Measurements from ENCODE around the gene MDH1B. TPM values are rescaled to one million over a fixed set of nuclear protein-coding genes. Genes with fewer than 3 reads are reported as not detected.
A peak's percentile ranks its signal among the peaks of the same experiment; 100 is the strongest.
"Not testable (repeated sequence)": the region's sequence is repeated elsewhere in the genome, so short reads cannot be mapped to it uniquely, and the experiment has no call there.

Gene MDH1B
- 10 to 100 TPM in 1 of 6 donors, 1 to 10 TPM in 4, under 1 TPM in 1; 0.43 to 12.7 (median 2.9) TPM for total RNA-seq

DNA sequence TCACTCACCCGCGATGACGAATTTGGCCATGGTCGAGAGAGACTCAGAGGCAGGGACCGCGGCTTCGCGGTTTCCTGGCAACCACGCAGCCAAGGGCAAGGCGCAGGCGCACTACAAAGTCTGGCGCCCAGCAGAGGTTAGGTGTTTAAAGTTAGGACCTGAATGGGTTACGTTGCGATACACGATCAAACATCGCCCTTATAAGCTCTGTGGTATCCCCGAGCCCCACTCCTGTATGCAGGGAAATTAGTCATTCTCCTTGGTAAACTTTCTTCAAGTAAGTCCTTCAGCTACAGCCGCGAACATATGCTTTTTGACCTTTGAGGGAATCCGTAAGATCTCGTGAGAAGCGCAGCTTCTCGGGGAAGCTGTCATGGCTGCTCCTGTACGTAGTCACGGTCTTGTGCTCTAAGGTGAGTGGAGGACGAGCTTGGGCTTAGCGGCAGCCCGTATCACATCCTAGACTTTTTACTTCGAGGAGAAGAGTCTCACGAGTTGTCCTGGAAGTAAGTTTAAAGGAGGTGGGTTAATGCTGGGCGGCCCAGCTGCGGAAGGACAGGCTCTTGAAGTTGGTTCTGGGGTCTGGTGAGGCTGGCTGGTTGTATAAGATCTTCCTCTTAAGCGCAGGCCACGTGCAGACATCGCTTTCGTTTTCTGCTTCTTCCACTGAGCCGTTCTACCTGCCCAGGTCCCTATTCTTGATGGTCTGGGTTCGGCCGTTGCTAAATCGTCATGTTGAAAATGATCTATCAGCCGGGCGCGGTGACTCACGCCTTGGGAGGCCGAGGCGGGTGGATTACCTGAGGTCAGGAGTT, at the start of gene MDH1B, which contains the start of gene FASTKD2:
TSS of gene MDH1B (minus strand) at position 87 of the 815 bp plus-strand sequence. CDS start at position 30, 57 bp downstream.
TSS of gene FASTKD2 (plus strand) at position 365 of the 815 bp plus-strand sequence. CDS start 1,088 bp downstream, outside the sequence.
- Histone ChIP-seq H3K4me1 (peaks cover 10 to 25% (median 15%) of the 10 kb centered on the region in 4 donors), H3K4me3 (peak within 1 kb of the TSS; percentile 43 to 87 (median 72)), H3K27ac (peak within 1 kb of the TSS; percentile 82 to 90 (median 86)), H3K27me3 (no peaks in the 10 kb centered on the region), H3K9me3 (no peaks in the 10 kb centered on the region), H3K36me3 (peaks cover 0 to 15% (median 2%) of the 10 kb centered on the region in 4 donors)
- peak; percentile 95 to 98 for ATAC-seq (ENCODE audit: low FRiP score in 2 of 2)
- 0 to 1% methylated on average over 44 to 46 of the region's 46 CpGs for WGBS, 2 donors
- TF ChIP-seq POLR2A (IDR thresholded peaks at IDR 0.05) = peak in 3 of 4 donors; percentile 25 to 69 (median 68)
- peak in 1 of 4 donors; percentile 21 for TF ChIP-seq EP300 (IDR thresholded peaks at IDR 0.05)
- TF ChIP-seq CTCF (IDR thresholded peaks at IDR 0.05) = no peak
- peak; percentile 82 to 83 for TF ChIP-seq POLR2AphosphoS5 (IDR thresholded peaks at IDR 0.05)
- DNase-seq = peak; percentile 85 to 93

- Histone ChIP-seq H3K36me3 (no peaks in the 10 kb centered on the region), H3K9me3 (no peaks in the 10 kb centered on the region), H3K4me3 (no peak overlapping the region), H3K27ac (no peak overlapping the region), H3K4me1 (no peaks in the 10 kb centered on the region), H3K27me3 (no peaks in the 10 kb centered on the region)
- ATAC-seq (ENCODE audit: low FRiP score in 2 of 2) = no peak
- no peak for DNase-seq
- TF ChIP-seq POLR2A (IDR thresholded peaks at IDR 0.05) (no peak), CTCF (IDR thresholded peaks at IDR 0.05) (no peak), EP300 (IDR thresholded peaks at IDR 0.05) (no peak), POLR2AphosphoS5 (IDR thresholded peaks at IDR 0.05) (no peak)
These were observed 49.4 kb upstream of the MDH1B start for GRCh38 chr2:206814498-206814897.

- not testable (repeated sequence) for H3K36me3 ChIP-seq; H3K4me1 ChIP-seq; H3K9me3 ChIP-seq; H3K27me3 ChIP-seq; DNase-seq; ATAC-seq (ENCODE audit: low FRiP score in 2 of 2); H3K4me3 ChIP-seq; H3K27ac ChIP-seq
- WGBS, 2 donors = 98 to 99% methylated on average over 4 to 5 of the region's 5 CpGs
These were observed 47.3 kb upstream of the MDH1B start for GRCh38 chr2:206812471-206812870.

DNA sequence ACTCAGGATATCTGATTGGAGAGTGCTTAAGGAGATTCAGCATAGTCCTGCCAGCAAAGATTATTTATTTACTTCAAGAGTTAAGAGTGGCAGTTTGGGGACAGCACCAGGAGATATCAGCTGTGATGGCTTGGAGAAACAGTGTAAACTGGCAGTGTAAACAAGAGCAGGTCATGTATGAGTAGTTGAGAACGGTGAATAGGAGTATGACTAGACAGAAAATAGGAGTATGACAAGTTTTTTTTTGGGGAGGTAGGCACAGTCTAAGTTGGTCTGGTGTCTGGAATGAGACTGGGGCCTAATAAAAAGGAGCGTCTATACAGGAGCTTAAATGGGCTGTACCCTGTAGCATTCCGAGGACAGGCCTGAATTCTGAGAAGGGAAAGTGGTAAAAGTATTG, 42.5 kb upstream of the MDH1B start:
- not testable (repeated sequence) for H3K36me3 ChIP-seq; ATAC-seq (ENCODE audit: low FRiP score in 2 of 2); H3K4me3 ChIP-seq; H3K27me3 ChIP-seq; H3K27ac ChIP-seq; DNase-seq; H3K9me3 ChIP-seq; H3K4me1 ChIP-seq
- WGBS, 2 donors = 77 to 90% methylated on average over 2 to 3 of the region's 3 CpGs

DNA sequence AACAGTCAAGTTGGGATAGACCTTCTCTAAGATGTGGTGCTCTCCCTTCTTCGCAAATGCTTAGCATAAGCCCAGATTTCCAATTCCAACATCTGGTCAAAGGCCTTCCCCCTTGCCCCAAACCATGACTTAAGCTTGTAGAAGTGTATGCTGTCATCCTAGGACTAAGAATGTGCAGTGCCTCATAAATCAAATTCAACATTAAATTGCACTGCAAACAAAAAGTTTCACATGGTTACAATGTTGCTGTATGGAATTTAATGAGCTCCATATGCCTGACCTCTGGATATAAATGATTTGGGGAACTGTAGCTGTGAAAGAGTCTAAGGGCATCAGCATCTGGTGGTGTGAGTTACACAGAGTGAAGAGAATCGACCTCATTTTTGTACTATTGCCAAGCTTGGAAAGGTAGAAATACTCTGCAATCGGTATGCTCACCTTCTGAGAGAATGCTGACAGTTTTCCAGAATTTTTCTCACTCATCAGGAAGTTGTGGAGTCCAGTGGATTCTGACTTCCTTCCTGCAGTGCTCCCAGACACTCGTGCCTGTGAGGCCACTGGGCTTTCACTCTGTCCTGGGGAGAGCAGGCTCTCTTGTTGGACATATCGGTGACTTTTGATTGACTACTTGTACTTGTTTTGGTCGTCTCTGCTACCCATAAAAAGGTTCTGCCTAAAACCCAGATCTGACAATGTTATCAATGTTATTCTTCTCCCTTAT, 40.9 kb upstream of the MDH1B start:
- ATAC-seq (ENCODE audit: low FRiP score in 2 of 2) = no peak

More for the DNA sequence above, 40.9 kb upstream of the MDH1B start:
- H3K27me3 ChIP-seq = no peaks in the 10 kb centered on the region
- DNase-seq = no peak
- 60 to 62% methylated on average over 6 of the region's 6 CpGs for WGBS, 2 donors
- H3K27ac ChIP-seq = no peak overlapping the region
- H3K4me1 ChIP-seq = peaks cover 0 to 2% (median 0%) of the 10 kb centered on the region in 4 donors
- no peak overlapping the region for H3K4me3 ChIP-seq
- H3K9me3 ChIP-seq = no peaks in the 10 kb centered on the region
- TF ChIP-seq EP300 (IDR thresholded peaks at IDR 0.05) = no peak
- TF ChIP-seq CTCF (IDR thresholded peaks at IDR 0.05) = no peak
- TF ChIP-seq POLR2AphosphoS5 (IDR thresholded peaks at IDR 0.05) = no peak
- no peak for TF ChIP-seq POLR2A (IDR thresholded peaks at IDR 0.05)
- no peaks in the 10 kb centered on the region for H3K36me3 ChIP-seq
